HepG2 (cell line): ENCODE data around the gene KCNQ2. TPM values are rescaled to one million over a fixed set of nuclear protein-coding genes. Genes with fewer than 3 reads are reported as not detected.
A peak's percentile ranks its signal among the peaks of the same experiment; 100 is the strongest.

ENCODE experiments used
- ATAD3A ChIP-seq: sonication (generic); formaldehyde crosslinking; IDR thresholded peaks from 2 replicates; pipeline ENCODE4 v1.4.0; 2020; ENCODE audit warnings: missing genetic modification reagents
- BCLAF1 ChIP-seq: fragments of 450-650 bp; IDR thresholded peaks from 2 replicates; pipeline ENCODE4 v1.6.1; 2017; ENCODE audit warnings: mild to moderate bottlenecking
- CBX1 ChIP-seq: IDR thresholded peaks from one replicate; pipeline ENCODE4 v1.6.1; 2016; ENCODE audit warnings: antibody characterized with exemption, low read depth
- CBX5 ChIP-seq: sonication (generic); formaldehyde crosslinking; IDR thresholded peaks from 2 replicates; pipeline ENCODE4 v1.4.0; 2020; ENCODE audit warnings: missing genetic modification reagents, borderline replicate concordance
- ESRRA ChIP-seq: sonication (generic); formaldehyde crosslinking; IDR thresholded peaks from 2 replicates; pipeline ENCODE4 v1.5.1; 2020; ENCODE audit warnings: mild to moderate bottlenecking, low read depth, missing genetic modification reagents
- FIP1L1 ChIP-seq: fragments of 200-400 bp; formaldehyde crosslinking; IDR thresholded peaks from 2 replicates; pipeline ENCODE4 v1.6.1; 2018; ENCODE audit warnings: low read depth, mild to moderate bottlenecking, low read length, moderate library complexity, borderline replicate concordance; ENCODE audit not compliant: insufficient read depth
- HOXD1 ChIP-seq: sonication (generic); formaldehyde crosslinking; IDR thresholded peaks from 2 replicates; pipeline ENCODE4 v1.5.0; 2020; ENCODE audit warnings: missing genetic modification reagents
- PAWR ChIP-seq: sonication (generic); formaldehyde crosslinking; IDR thresholded peaks from 2 replicates; pipeline ENCODE4 v1.4.0; 2020; ENCODE audit warnings: missing genetic modification reagents, mild to moderate bottlenecking, borderline replicate concordance
- PAXIP1 ChIP-seq: sonication (generic); formaldehyde crosslinking; conservative IDR thresholded peaks from 2 replicates; pipeline ENCODE4 v1.4.0; 2020; ENCODE audit warnings: mild to moderate bottlenecking, missing genetic modification reagents, moderate library complexity
- RXRA ChIP-seq: sonication (generic); formaldehyde crosslinking; IDR thresholded peaks from 2 replicates; pipeline ENCODE4 v1.5.1; 2020; ENCODE audit warnings: missing genetic modification reagents
- SP1 ChIP-seq, 2 experiments: fragments of 450-650 bp in 1 of 2; sonication (generic) in 1 of 2; formaldehyde crosslinking in 1 of 2; IDR thresholded peaks; 2 replicates each; pipeline versions ENCODE4 v1.4.0 to v1.6.1; 2016 to 2020; ENCODE audit warnings: missing genetic modification reagents in 1 of 2
- STAT5B ChIP-seq: sonication (generic); formaldehyde crosslinking; IDR thresholded peaks from 2 replicates; pipeline ENCODE4 v1.4.0; 2020; ENCODE audit warnings: missing genetic modification reagents
- ZFP36L1 ChIP-seq: sonication (generic); formaldehyde crosslinking; IDR thresholded peaks from 2 replicates; pipeline ENCODE4 v1.8.0; 2022; ENCODE audit warnings: mild to moderate bottlenecking, missing genetic modification reagents, moderate library complexity
- ZFYVE20 ChIP-seq: sonication (generic); formaldehyde crosslinking; IDR thresholded peaks from 2 replicates; pipeline ENCODE4 v1.8.0; 2023; ENCODE audit warnings: low read depth, mild to moderate bottlenecking, moderate library complexity, missing genetic modification reagents, borderline replicate concordance
- ZNF263 ChIP-seq: sonication (generic); formaldehyde crosslinking; IDR thresholded peaks from 2 replicates; pipeline ENCODE4 v1.4.0; 2020; ENCODE audit warnings: missing genetic modification reagents
- ZNF382 ChIP-seq: sonication (generic); formaldehyde crosslinking; IDR thresholded peaks from 2 replicates; pipeline ENCODE4 v1.5.0; 2020; ENCODE audit warnings: missing genetic modification reagents, mild to moderate bottlenecking, borderline replicate concordance
- ZNF543 ChIP-seq: sonication (generic); formaldehyde crosslinking; IDR thresholded peaks from 2 replicates; pipeline ENCODE4 v1.4.0; 2020; ENCODE audit warnings: mild to moderate bottlenecking, missing genetic modification reagents
- ZNF563 ChIP-seq: sonication (generic); formaldehyde crosslinking; IDR thresholded peaks from 2 replicates; pipeline ENCODE4 v1.8.0; 2022; ENCODE audit warnings: mild to moderate bottlenecking, moderate library complexity, missing genetic modification reagents
- ZNF687 ChIP-seq: sonication (generic); formaldehyde crosslinking; IDR thresholded peaks from 2 replicates; pipeline ENCODE4 v1.5.1; 2020; ENCODE audit warnings: mild to moderate bottlenecking, missing genetic modification reagents, moderate library complexity
- ZSCAN22 ChIP-seq: sonication (generic); formaldehyde crosslinking; IDR thresholded peaks from 2 replicates; pipeline ENCODE4 v1.4.0; 2020; ENCODE audit warnings: mild to moderate bottlenecking, missing genetic modification reagents
- polyA plus RNA-seq, 8 experiments: library from polyadenylated mRNA; depleted of rRNA in 3 of 8; stranded (reverse) in 7 of 8; unstranded in 1 of 8; fragments of >200 nt; fragmentation: Illumina TruSeq in 4 of 8; extraction: Trizol in 4 of 8; gene quantifications; 2 replicates each; pipeline versions ENCODE4 v1.2.1 to v1.2.3, GENCODE V29; 2011 to 2016; ENCODE audit warnings: low read depth in 4 of 8, missing spikeins in 1 of 8, mixed read lengths in 1 of 8; ENCODE audit not compliant: insufficient read depth in 1 of 8
- total RNA-seq, 5 experiments: library from RNA; depleted of rRNA; stranded (reverse); fragments of >200 nt; fragmentation: Illumina TruSeq; extraction: Trizol; gene quantifications; 2 replicates each; pipeline ENCODE4 v1.2.3, GENCODE V29; 2016; ENCODE audit warnings: low read depth in 1 of 5

KCNQ2 gene
- total and polyA plus RNA-seq, 2 of the 13 experiments (the other 11 are each of a cell fraction or from before 2014, with no cell fraction given): not detected

GRCh38 chr20:63381781-63382431 lies 90.5 kb downstream of the KCNQ2 start (continued):
- no peak for TF ChIP-seq ZNF382 (CRISPR knock-in tag)
- TF ChIP-seq ZNF543: no peak
- peak; percentile 58; the same call in 1 of the 2 replicates for TF ChIP-seq ZNF263
- no peak for TF ChIP-seq ZFYVE20 (CRISPR knock-in tag)
- TF ChIP-seq CBX1: no peak
- no peak for TF ChIP-seq PAWR
- no peak for TF ChIP-seq ESRRA (CRISPR knock-in tag)
- TF ChIP-seq ZNF563 (CRISPR knock-in tag): 0 out of 2 replicates have a peak, but pooled peaks have one; percentile 28
- TF ChIP-seq BCLAF1: no peak
- no peak for TF ChIP-seq SP1 (IDR thresholded peaks at IDR 0.05)
- TF ChIP-seq SP1 (CRISPR knock-in tag; IDR thresholded peaks at IDR 0.05): no peak
- TF ChIP-seq STAT5B (CRISPR knock-in tag): 0 out of 2 replicates have a peak, but pooled peaks have one; percentile 10
- TF ChIP-seq ATAD3A: no peak
- TF ChIP-seq FIP1L1: no peak
- peak; percentile 56 for TF ChIP-seq ZNF687 (CRISPR knock-in tag)
- 0 out of 2 replicates have a peak, but pooled peaks have one; percentile 43 for TF ChIP-seq HOXD1 (CRISPR knock-in tag)
- no peak for TF ChIP-seq ZFP36L1 (CRISPR knock-in tag)
- peak; percentile 26; the same call in 1 of the 2 replicates for TF ChIP-seq RXRA (CRISPR knock-in tag)
- TF ChIP-seq PAXIP1: no peak
- no peak for TF ChIP-seq CBX5
- TF ChIP-seq ZSCAN22: no peak
